Spleen (tissue), 11 donors: ENCODE measurements around the gene USP20. TPM values are rescaled to one million over a fixed set of nuclear protein-coding genes. Genes with fewer than 3 reads are reported as not detected.

ENCODE experiments used
- DNase-seq: peaks from one replicate; pipeline ENCODE4 v3.0.0-alpha.2; 2020
- H3K27ac ChIP-seq, 8 donors: fragments of 200-600 bp; sonication (generic) in 7 of 8; 1 replicate in 4 of 8; 2 replicates in 4 of 8; pipeline versions ENCODE4 v1.5.0 to v1.8.0; 2016 to 2021; ENCODE audit warnings: inconsistent platforms in 4 of 8, mild to moderate bottlenecking in 4 of 8, moderate library complexity in 1 of 8
- H3K27me3 ChIP-seq, 7 donors: fragments of 200-600 bp; sonication (generic) in 6 of 7; replicated peaks in 1 of 7; 1 replicate in 4 of 7; 2 replicates in 3 of 7; pipeline versions ENCODE4 v1.5.0 to v1.8.0; 2016 to 2021; ENCODE audit warnings: inconsistent platforms in 3 of 7, mild to moderate bottlenecking in 1 of 7
- H3K36me3 ChIP-seq, 6 donors: fragments of 200-600 bp; sonication (generic) in 5 of 6; 1 replicate in 4 of 6; 2 replicates in 2 of 6; pipeline versions ENCODE4 v1.5.0 to v1.8.0; 2016 to 2021; ENCODE audit warnings: inconsistent platforms in 2 of 6
- H3K4me1 ChIP-seq, 6 donors: fragments of 200-600 bp; sonication (generic) in 5 of 6; 1 replicate in 3 of 6; 2 replicates in 3 of 6; pipeline versions ENCODE4 v1.5.0 to v1.8.0; 2016 to 2021; ENCODE audit warnings: inconsistent platforms in 3 of 6
- H3K4me3 ChIP-seq, 8 donors: fragments of 200-600 bp; sonication (generic) in 7 of 8; 1 replicate in 4 of 8; 2 replicates in 4 of 8; pipeline versions ENCODE4 v1.5.0 to v1.8.0; 2016 to 2021; ENCODE audit warnings: inconsistent platforms in 4 of 8, mild to moderate bottlenecking in 4 of 8, moderate library complexity in 2 of 8
- H3K9me3 ChIP-seq, 8 donors: fragments of 200-600 bp; sonication (generic) in 7 of 8; 1 replicate in 4 of 8; 2 replicates in 4 of 8; pipeline versions ENCODE4 v1.5.0 to v1.8.0; 2016 to 2021; ENCODE audit warnings: inconsistent platforms in 4 of 8
- POLR2A ChIP-seq, 3 donors: fragments of 450-650 bp; IDR thresholded peaks; one replicate each; pipeline ENCODE4 v1.5.1; 2017; ENCODE audit warnings: antibody characterized with exemption in 3 of 3, mild to moderate bottlenecking in 1 of 3
- POLR2AphosphoS5 ChIP-seq, 3 donors: sonication (generic); formaldehyde crosslinking; IDR thresholded peaks; one replicate each; pipeline ENCODE4 v1.5.1; 2017; ENCODE audit warnings: antibody characterized with exemption in 3 of 3
- WGBS, 5 donors: extraction: QIAGEN DNeasy Blood & Tissue Kit in 3 of 5; methylation state at CpG; one replicate each; pipeline versions ENCODE4 v1.1.5 to v1.1.7; 2013 to 2018; 5-methylcytosine and 5-hydroxymethylcytosine counted together
- intact Hi-C: fragments of 100-400 bp; cut with DNase I; formaldehyde crosslinking; loops from one replicate; pipeline ENCODE4 v1.15.0; 2023; ENCODE audit warnings: low total_unique reads
- polyA plus RNA-seq, 3 donors: library from polyadenylated mRNA; stranded (reverse); fragments of 200-250 nt; gene quantifications; one replicate each; pipeline ENCODE4 v1.2.1, GENCODE V29; 2013
- total RNA-seq, 7 donors: library from RNA; depleted of rRNA in 3 of 7; stranded (reverse); fragments of >200 nt in 3 of 7; fragmentation: NEBNext Ultra II Directional in 4 of 7; extraction: Animal tissue kit (Norgen Biotek cat#: 25700) in 4 of 7; gene quantifications; one replicate each; pipeline versions ENCODE4 v1.1.0 to v1.2.1, GENCODE V29; 2016 to 2021
- TF ChIP-seq, protein P1 (sequence below), 11 experiments: fragments of 200-600 bp in 7 of 11; fragments of 450-650 bp in 4 of 11; sonication (generic) in 4 of 11; IDR thresholded peaks in 8 of 11; conservative IDR thresholded peaks in 3 of 11; 1 replicate in 7 of 11; 2 replicates in 4 of 11; pipeline versions ENCODE4 v1.4.0 to v1.8.0; 2016 to 2021; ENCODE audit warnings: antibody characterized with exemption in 11 of 11, inconsistent platforms in 4 of 11, mild to moderate bottlenecking in 1 of 11
- donor health status: healthy with polysubstance abuse.
- donor health status: DM: no; HTN: no; CAD: no; lungs with moderate emphysema.
- donor health status: DM: no; HTN: no; CAD: no.
- donor health status: Bipolar disorder and iron deficiency.
- donor health status: healthy.
- donor health status: DM: no; HTN: no; CAD: no.
- donor health status: DM: yes; HTN: yes; CAD: no.

The USP20 gene
- total and polyA plus RNA-seq, 10 donors: 29.7 to 83.7 (median 41.3) TPM

DNA sequence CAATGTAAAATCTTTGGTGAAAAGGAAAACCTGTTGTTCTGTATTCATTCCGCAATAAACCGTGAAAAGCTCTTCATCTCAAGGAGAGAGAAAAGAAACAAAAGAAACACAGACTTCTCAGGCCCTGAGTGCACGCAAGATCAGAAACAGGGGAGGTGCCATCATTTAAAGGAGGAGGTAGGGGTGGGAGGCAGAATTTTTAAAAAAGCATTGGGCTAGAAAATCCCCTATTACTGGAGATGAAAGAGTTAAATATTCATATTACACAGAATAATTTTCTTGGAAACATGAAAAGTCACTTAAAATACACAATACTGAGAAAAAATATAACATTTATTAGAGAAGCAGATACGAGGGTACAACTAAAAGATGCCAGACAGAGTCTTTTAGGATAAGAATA, 56.3 kb downstream of the USP20 start:
- H3K27me3 ChIP-seq: no peaks in the 10 kb centered on the region
- peak overlapping the region; percentile 86 to 96 (median 92) for H3K27ac ChIP-seq
- 67 to 81% (median 73%) methylated on average over 4 of the region's 4 CpGs for WGBS, 5 donors
- H3K9me3 ChIP-seq: no peaks in the 10 kb centered on the region
- peaks cover 49 to 100% (median 77%) of the 10 kb centered on the region in 6 donors for H3K4me1 ChIP-seq
- TF ChIP-seq POLR2A (IDR thresholded peaks at IDR 0.05) (no peak), POLR2AphosphoS5 (IDR thresholded peaks at IDR 0.05) (no peak)
- TF ChIP-seq, protein P1, sequence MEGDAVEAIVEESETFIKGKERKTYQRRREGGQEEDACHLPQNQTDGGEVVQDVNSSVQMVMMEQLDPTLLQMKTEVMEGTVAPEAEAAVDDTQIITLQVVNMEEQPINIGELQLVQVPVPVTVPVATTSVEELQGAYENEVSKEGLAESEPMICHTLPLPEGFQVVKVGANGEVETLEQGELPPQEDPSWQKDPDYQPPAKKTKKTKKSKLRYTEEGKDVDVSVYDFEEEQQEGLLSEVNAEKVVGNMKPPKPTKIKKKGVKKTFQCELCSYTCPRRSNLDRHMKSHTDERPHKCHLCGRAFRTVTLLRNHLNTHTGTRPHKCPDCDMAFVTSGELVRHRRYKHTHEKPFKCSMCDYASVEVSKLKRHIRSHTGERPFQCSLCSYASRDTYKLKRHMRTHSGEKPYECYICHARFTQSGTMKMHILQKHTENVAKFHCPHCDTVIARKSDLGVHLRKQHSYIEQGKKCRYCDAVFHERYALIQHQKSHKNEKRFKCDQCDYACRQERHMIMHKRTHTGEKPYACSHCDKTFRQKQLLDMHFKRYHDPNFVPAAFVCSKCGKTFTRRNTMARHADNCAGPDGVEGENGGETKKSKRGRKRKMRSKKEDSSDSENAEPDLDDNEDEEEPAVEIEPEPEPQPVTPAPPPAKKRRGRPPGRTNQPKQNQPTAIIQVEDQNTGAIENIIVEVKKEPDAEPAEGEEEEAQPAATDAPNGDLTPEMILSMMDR (IDR thresholded peaks at IDR 0.05 in 8 of 11, conservative IDR thresholded peaks at IDR 0.05 in 3 of 11): no peak
- DNase-seq: no peak
- peaks cover 0 to 56% (median 11%) of the 10 kb centered on the region in 6 donors for H3K36me3 ChIP-seq
- intact Hi-C loops: no loop called here
- H3K4me3 ChIP-seq: no peak overlapping the region

DNA sequence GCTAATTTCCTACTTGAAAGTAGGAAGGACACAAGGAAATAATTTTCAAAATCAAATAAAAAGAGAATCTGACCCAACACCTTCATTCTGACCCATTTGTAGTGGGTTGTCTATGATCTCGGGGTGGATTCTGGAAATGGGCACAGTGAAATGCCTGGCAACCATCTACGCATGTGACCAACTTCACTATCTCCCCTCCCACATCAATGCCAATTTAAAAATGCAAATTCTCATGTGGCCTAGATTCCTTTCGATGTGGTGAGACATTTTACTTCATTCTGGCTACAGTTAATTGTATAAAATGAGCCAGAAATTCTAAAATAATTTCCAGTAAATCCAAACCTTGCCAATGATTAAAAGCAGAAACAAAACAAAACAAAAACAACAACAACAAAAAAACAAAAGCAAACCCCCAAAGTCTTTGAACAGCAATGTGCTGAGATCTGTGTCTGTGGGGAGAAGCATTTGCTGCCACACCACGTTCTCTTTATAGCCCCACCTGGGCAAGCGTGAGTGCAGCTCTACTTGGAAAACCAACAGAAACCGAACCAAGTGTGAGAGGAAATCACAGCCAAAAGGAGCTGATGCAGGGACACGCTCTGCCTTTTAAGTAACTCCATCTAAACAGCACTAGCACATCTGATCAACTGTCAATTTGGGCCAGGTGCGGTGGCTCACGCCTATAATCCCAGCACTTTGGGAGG, 59.0 kb downstream of the USP20 start:
- H3K4me3 ChIP-seq: no peak overlapping the region
- H3K9me3 ChIP-seq: no peaks in the 10 kb centered on the region
- 61 to 72% (median 65%) methylated on average over 9 of the region's 9 CpGs for WGBS, 5 donors
- H3K27me3 ChIP-seq: no peaks in the 10 kb centered on the region
- intact Hi-C loops: no loop called here
- H3K4me1 ChIP-seq: peaks cover 23 to 99% (median 53%) of the 10 kb centered on the region in 6 donors
- peak; percentile 32 for DNase-seq
- peaks cover 0 to 83% (median 30%) of the 10 kb centered on the region in 6 donors for H3K36me3 ChIP-seq
- H3K27ac ChIP-seq: peak overlapping the region in 6 of 8 donors; percentile 51 to 96 (median 78)
- TF ChIP-seq, protein P1 (IDR thresholded peaks at IDR 0.05 in 8 of 11, conservative IDR thresholded peaks at IDR 0.05 in 3 of 11): no peak
- TF ChIP-seq POLR2AphosphoS5 (IDR thresholded peaks at IDR 0.05): no peak
- no peak for TF ChIP-seq POLR2A (IDR thresholded peaks at IDR 0.05)

DNA sequence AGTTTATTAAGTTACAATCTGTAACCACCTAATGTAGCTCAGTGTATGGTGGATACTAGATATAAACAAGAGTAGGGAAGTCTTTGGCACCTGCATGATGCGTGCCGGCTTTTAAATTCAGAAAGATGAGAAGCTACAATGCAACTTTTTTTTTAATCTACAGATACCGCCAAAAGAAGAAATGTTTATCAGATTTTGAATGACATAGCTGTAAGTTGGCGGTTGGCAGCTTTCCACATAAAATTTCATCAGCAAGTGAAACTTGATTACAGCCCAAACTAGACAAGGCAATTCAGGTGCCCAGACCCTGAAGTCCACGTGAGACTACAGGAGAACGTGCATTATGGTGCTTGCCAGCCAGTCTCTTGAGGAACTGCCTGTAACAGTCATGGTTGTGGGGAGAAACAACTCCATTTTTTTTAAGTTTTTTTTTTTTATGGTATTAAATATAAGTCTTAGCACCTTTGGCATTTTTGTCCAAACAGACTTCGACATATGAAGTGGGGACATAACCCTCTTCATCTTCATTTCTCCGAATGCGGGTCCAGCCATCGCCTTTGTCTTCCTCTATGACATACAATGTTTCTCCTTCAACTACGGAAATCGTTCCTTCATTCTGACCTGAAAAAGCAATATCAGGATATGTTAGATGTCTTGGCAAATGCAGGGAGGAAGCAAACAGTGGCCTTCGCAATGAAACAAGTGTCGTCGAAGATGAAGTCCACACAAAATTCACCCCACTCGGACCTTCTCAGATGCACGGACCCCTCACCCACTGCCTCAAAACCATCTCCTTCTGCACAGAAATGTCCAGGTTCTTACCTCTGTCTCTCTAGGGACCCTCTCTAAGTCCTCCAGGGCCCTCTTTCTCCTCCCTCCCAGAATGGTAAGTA, 60.4 kb downstream of the USP20 start:
- no peaks in the 10 kb centered on the region for H3K9me3 ChIP-seq
- no peaks in the 10 kb centered on the region for H3K27me3 ChIP-seq
- H3K4me1 ChIP-seq: peaks cover 13 to 95% (median 44%) of the 10 kb centered on the region in 6 donors
- peaks cover 4 to 86% (median 42%) of the 10 kb centered on the region in 6 donors for H3K36me3 ChIP-seq
- TF ChIP-seq POLR2A (IDR thresholded peaks at IDR 0.05) (no peak), POLR2AphosphoS5 (IDR thresholded peaks at IDR 0.05) (no peak)
- TF ChIP-seq, protein P1 (IDR thresholded peaks at IDR 0.05 in 8 of 11, conservative IDR thresholded peaks at IDR 0.05 in 3 of 11): no peak
- 73 to 90% (median 84%) methylated on average over 17 of the region's 17 CpGs for WGBS, 5 donors
- intact Hi-C loops: no loop called here
- H3K4me3 ChIP-seq: no peak overlapping the region
- DNase-seq: peak; percentile 16
- peak overlapping the region in 4 of 8 donors; percentile 65 to 96 (median 92) for H3K27ac ChIP-seq
